Heart left ventricle (tissue), 16 donors: ENCODE data around the gene MAP6. TPM values are rescaled to one million over a fixed set of nuclear protein-coding genes. Genes with fewer than 3 reads are reported as not detected.

Experiments used
- ATAC-seq, 4 donors: fragments of 200-7000 bp; cut with Tn5 transposase; one replicate each; pipeline ENCODE4 v1.9.1; 2020 to 2022; ENCODE audit warnings: moderate library complexity in 4 of 4, mild to moderate bottlenecking in 3 of 4, moderate number of reproducible peaks in 1 of 4
- DNase-seq, 5 donors: peaks; one replicate each; pipeline ENCODE4 v3.0.0-alpha.2; 2020
- H3K27ac ChIP-seq, 12 donors: fragments of 200-600 bp; sonication (generic) in 4 of 12; one replicate each; pipeline versions ENCODE4 v1.5.0 to v1.8.0; 2016 to 2022; ENCODE audit warnings: mild to moderate bottlenecking in 2 of 12
- H3K27me3 ChIP-seq, 9 donors: fragments of 200-600 bp; sonication (generic) in 2 of 9; one replicate each; pipeline versions ENCODE4 v1.5.1 to v1.8.0; 2016 to 2022; ENCODE audit warnings: mild to moderate bottlenecking in 3 of 9
- H3K36me3 ChIP-seq, 9 donors: fragments of 200-600 bp; sonication (generic) in 2 of 9; one replicate each; pipeline versions ENCODE4 v1.5.0 to v1.8.0; 2018 to 2022; ENCODE audit warnings: mild to moderate bottlenecking in 2 of 9
- H3K4me1 ChIP-seq, 12 donors: fragments of 200-600 bp; sonication (generic) in 4 of 12; one replicate each; pipeline versions ENCODE4 v1.5.0 to v1.8.0; 2016 to 2022; ENCODE audit warnings: mild to moderate bottlenecking in 3 of 12
- H3K4me3 ChIP-seq, 12 donors: fragments of 200-600 bp; sonication (generic) in 4 of 12; one replicate each; pipeline versions ENCODE4 v1.5.0 to v1.8.0; 2017 to 2022; ENCODE audit warnings: mild to moderate bottlenecking in 9 of 12, moderate library complexity in 4 of 12
- H3K9me3 ChIP-seq, 12 donors: fragments of 200-600 bp; sonication (generic) in 4 of 12; one replicate each; pipeline versions ENCODE4 v1.5.0 to v1.8.0; 2016 to 2022; ENCODE audit warnings: mild to moderate bottlenecking in 1 of 12
- CTCF ChIP-seq, 12 donors: fragments of 200-600 bp; sonication (generic) in 4 of 12; IDR thresholded peaks; one replicate each; pipeline versions ENCODE4 v1.5.0 to v1.8.0; 2018 to 2022; ENCODE audit warnings: antibody characterized with exemption in 12 of 12, mild to moderate bottlenecking in 5 of 12
- POLR2A ChIP-seq, 2 donors: fragments of 450-650 bp; IDR thresholded peaks; one replicate each; pipeline ENCODE4 v1.6.1; 2017; ENCODE audit warnings: antibody characterized with exemption in 2 of 2, mild to moderate bottlenecking in 2 of 2, moderate library complexity in 2 of 2
- WGBS, 4 donors: extraction: QIAGEN DNeasy Blood & Tissue Kit in 2 of 4; methylation state at CpG; one replicate each; pipeline versions ENCODE4 v1.1.5 to v1.1.7; 2013 to 2018; 5-methylcytosine and 5-hydroxymethylcytosine counted together
- intact Hi-C, 10 donors: fragments of 100-400 bp; cut with DNase I; formaldehyde crosslinking; loops; one replicate each; pipeline versions ENCODE4 v1.11.1 to v1.14.2; 2022
- polyA plus RNA-seq, 2 donors: library from polyadenylated mRNA; stranded (reverse); fragments of 200-250 nt; gene quantifications; one replicate each; pipeline ENCODE4 v1.2.3, GENCODE V29; 2013
- total RNA-seq, 9 donors: library from RNA; depleted of rRNA in 2 of 9; stranded (reverse); fragments of >200 nt in 2 of 9; fragmentation: NEBNext Ultra II Directional in 3 of 9; extraction: Animal tissue kit (Norgen Biotek cat#: 25700) in 3 of 9; gene quantifications; one replicate each; pipeline versions ENCODE4 v1.1.0 to v1.2.4, GENCODE V29; 2016 to 2023
- donor health status: ischemic (EF 13 %, LVEDD 7.1; RV severe dilation, severe dysfunction).
- donor health status: healthy with polysubstance abuse.
- donor health status: DM: no; HTN: yes; CAD: no.
- donor health status: DM: no; HTN: no; CAD: no.
- donor health status: ischemic (EF 25% LVEDD 6.9; RV normal size, moderate dysfunction).
- donor health status: ischemic (EF 25% LVEDD 5.7; RV mildly dilated, moderate dysfunction).
- donor health status: healthy.
- donor health status: DM: yes; HTN: yes; CAD: no.
- donor health status: ischemic (EF 35%, LVEDD 5.7; RV mildly dilated, moderate dysfunction).
- donor health status: nonischemic (EF 11% LVEDD 7.7; RV severe dilation, severe dysfunction).
- donor health status: DM: yes; HTN: yes; CAD: no.
- donor health status: PGD.
- donor health status: ischemic (EF 29% LVEDD 5.4; RV normal size, mild dysfunction).
- donor health status: nonischemic (EF 23%, LVEDD 6.1; RV moderate dilation, normal function).

The MAP6 gene
- total and polyA plus RNA-seq, 11 donors = 0.98 to 10.0 (median 4.8) TPM

GRCh38 chr11:75563978-75564552 lies 104.8 kb downstream of the MAP6 start:
- WGBS, 4 donors = 8 to 17% (median 13%) methylated on average over 8 to 9 of the region's 9 CpGs
- H3K9me3 ChIP-seq = no peaks in the 10 kb centered on the region
- H3K4me1 ChIP-seq = peaks cover 9 to 89% (median 73%) of the 10 kb centered on the region in 12 donors
- peak in 3 of 4 donors; percentile 7 to 44 (median 28) for ATAC-seq
- DNase-seq = peak; percentile 76 to 85 (median 78)
- intact Hi-C loops = no loop called here
- H3K27me3 ChIP-seq = no peaks in the 10 kb centered on the region
- H3K4me3 ChIP-seq = peak overlapping the region; percentile 46 to 98 (median 86)
- TF ChIP-seq POLR2A (IDR thresholded peaks at IDR 0.05) (no peak), CTCF (IDR thresholded peaks at IDR 0.05) (peak; percentile 28 to 67 (median 44))
- peaks cover 6 to 44% (median 35%) of the 10 kb centered on the region in 9 donors for H3K36me3 ChIP-seq
- H3K27ac ChIP-seq = peak overlapping the region; percentile 93 to 100 (median 99)

- DNase-seq = no peak
- H3K9me3 ChIP-seq = no peaks in the 10 kb centered on the region
- H3K27me3 ChIP-seq = no peaks in the 10 kb centered on the region
- ATAC-seq = no peak
- H3K4me3 ChIP-seq = peak overlapping the region; percentile 46 to 98 (median 86)
- peaks cover 12 to 90% (median 74%) of the 10 kb centered on the region in 12 donors for H3K4me1 ChIP-seq
- peak overlapping the region; percentile 93 to 100 (median 99) for H3K27ac ChIP-seq
- WGBS, 4 donors = 8 to 16% (median 12%) methylated on average over 5 of the region's 5 CpGs
- intact Hi-C loops = no loop called here
- no peak for TF ChIP-seq POLR2A (IDR thresholded peaks at IDR 0.05)
- no peak for TF ChIP-seq CTCF (IDR thresholded peaks at IDR 0.05)
- peaks cover 2 to 39% (median 30%) of the 10 kb centered on the region in 9 donors for H3K36me3 ChIP-seq
These were observed 105.3 kb downstream of the MAP6 start for GRCh38 chr11:75563501-75563977.

- H3K9me3 ChIP-seq = no peaks in the 10 kb centered on the region
- intact Hi-C loops = loop anchor here in 1 of 10 donors (1.0 kb wide), 1 partner anchor 9 kb away; no protein-coding TSS in a partner anchor
- peak overlapping the region; percentile 46 to 98 (median 86) for H3K4me3 ChIP-seq
- H3K27me3 ChIP-seq = no peaks in the 10 kb centered on the region
- H3K27ac ChIP-seq = peak overlapping the region; percentile 93 to 100 (median 99)
- peaks cover 14 to 90% (median 74%) of the 10 kb centered on the region in 12 donors for H3K4me1 ChIP-seq
- peak; percentile 3 to 59 (median 18) for ATAC-seq
- TF ChIP-seq CTCF (IDR thresholded peaks at IDR 0.05) (no peak), POLR2A (IDR thresholded peaks at IDR 0.05) (no peak)
- DNase-seq = peak; percentile 63 to 81 (median 78)
- 1 to 6% (median 2%) methylated on average over 16 of the region's 16 CpGs for WGBS, 4 donors
- H3K36me3 ChIP-seq = peaks cover 2 to 33% (median 24%) of the 10 kb centered on the region in 9 donors
These were observed 105.9 kb downstream of the MAP6 start for GRCh38 chr11:75562836-75563484.
